ENCODE measurements around the gene TEX44. TPM values are rescaled to one million over a fixed set of nuclear protein-coding genes. Genes with fewer than 3 reads are reported as not detected.

Gene TEX44
- total and polyA plus RNA-seq, 9 of the 15 experiments (the other 6 are each of a cell fraction or from before 2014, with no cell fraction given), result not detected

DNA sequence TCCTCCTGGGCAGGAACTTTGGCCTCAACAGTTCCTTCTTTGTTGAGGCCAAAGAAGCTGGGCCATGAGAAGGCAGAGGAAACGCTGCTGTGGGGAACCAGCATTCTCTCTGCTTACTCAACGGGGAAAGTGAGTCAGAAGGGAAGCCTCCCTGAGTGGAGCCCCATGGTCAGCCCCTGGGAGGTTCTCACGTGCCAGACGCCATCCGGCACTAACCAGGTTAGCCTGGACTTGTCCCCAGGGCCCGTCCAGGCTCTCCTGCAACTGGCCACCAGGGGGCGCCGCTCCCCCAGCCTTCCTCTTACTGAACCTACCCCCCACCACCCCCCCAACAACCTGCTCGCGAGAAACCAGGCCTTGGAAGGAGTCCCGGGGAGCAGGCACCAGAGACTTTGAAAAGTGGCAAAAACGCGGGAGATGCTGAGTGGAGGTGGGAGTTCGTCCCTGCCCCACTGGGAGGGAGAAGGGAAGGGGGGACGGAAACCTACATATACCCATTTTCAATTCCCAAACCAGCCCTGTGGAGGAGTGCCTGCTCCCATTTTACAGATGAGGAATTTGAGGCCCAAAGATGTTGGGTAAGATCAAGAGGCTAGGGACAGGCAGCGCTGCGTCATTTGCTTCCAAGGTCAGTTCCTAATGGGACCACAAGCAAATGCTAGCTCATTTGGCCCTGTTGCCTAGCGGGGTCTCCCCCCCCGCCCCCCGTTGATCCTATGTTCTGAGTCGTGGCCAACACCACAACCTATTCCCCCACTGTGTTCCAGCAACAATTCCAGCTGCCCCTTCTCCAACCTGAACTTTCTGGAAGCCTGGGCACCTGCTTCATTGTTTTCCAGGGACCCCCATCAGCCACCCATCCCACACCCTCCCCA, 20.0 kb downstream of the TEX44 start:
- 10% methylated on average over 10 of the region's 21 CpGs for WGBS (ENCODE audit: insufficient coverage, low coverage, missing lambda C conversion rate)
- H3K9me1 ChIP-seq (ENCODE audit: control insufficient read depth, insufficient read depth, low read length), result no peaks in the 10 kb centered on the region
- CTCF ChIA-PET (ENCODE audit: low intra/inter-chr PET ratio), result interaction anchor here (1.2 to 3.6 kb wide), 4 partner anchors 62 to 102 kb away, joined by 4 to 27 read pairs (median 11); no protein-coding TSS in a partner anchor
- no TSS peak for BruUV-seq (replicated peaks)
- FAIRE-seq (no peak), DNase-seq (ENCODE audit: extremely low read depth in 1 of 4, low spot score in 3 of 4) (peak; percentile 87 to 92 (median 88)), ATAC-seq (peak; percentile 94)
- no peak overlapping the region for H3K4me3 ChIP-seq
- no peaks in the 10 kb centered on the region for H3K9me3 ChIP-seq (replicated peaks; ENCODE audit: control insufficient read depth, insufficient read depth, low read depth, low read length)
- H3K4me1 ChIP-seq (replicated peaks in 1 of 2; ENCODE audit: control insufficient read depth in 2 of 2, insufficient read depth in 2 of 2, low read length in 2 of 2), result peaks cover 17 to 36% of the 10 kb centered on the region in 2 experiments; a peak in 4 of 5 replicates
- intact Hi-C loops (cut with micrococcal nuclease), result loop anchor here (1.0 to 5.0 kb wide), 3 partner anchors 63 to 170 kb away; partner anchors contain the start of gene PDE6D
- no peak overlapping the region; the same call in none of the 2 replicates for H3K4me2 ChIP-seq (ENCODE audit: insufficient read depth, low read length)
- in situ Hi-C loops (cut with MboI), result loop anchor here (5.0 kb wide), 1 partner anchor 60 kb away; no protein-coding TSS in a partner anchor
- H3K36me3 ChIP-seq (ENCODE audit: control insufficient read depth, insufficient read depth, low read length), result no peaks in the 10 kb centered on the region
- H3K27me3 ChIP-seq (ENCODE audit: control insufficient read depth in 2 of 2, insufficient read depth in 2 of 2, low read length in 2 of 2), result peaks cover 0 to 4% of the 10 kb centered on the region in 2 experiments; a peak in 1 of 5 replicates
- peak overlapping the region; percentile 84 for H2AFZ ChIP-seq (ENCODE audit: low read depth, low read length)
- POLR2A ChIA-PET, result interaction anchor here (0.8 to 1.2 kb wide), 3 partner anchors 97 to 102 kb away, joined by 4 to 5 read pairs (median 4); no protein-coding TSS in a partner anchor
- H3K27ac ChIP-seq (ENCODE audit: extremely low read depth, low read depth, low read length), result peak overlapping the region; percentile 62; the same call in 1 of the 3 replicates
- H3K79me2 ChIP-seq (ENCODE audit: control insufficient read depth, insufficient read depth, low read length), result no peaks in the 10 kb centered on the region
- H4K20me1 ChIP-seq (replicated peaks; ENCODE audit: control insufficient read depth, insufficient read depth, low read length), result no peaks in the 10 kb centered on the region
- peak overlapping the region; percentile 21 to 69; a peak in 2 of 4 replicates for H3K9ac ChIP-seq (ENCODE audit: insufficient read depth in 1 of 2, low read depth in 2 of 2, low read length in 2 of 2)
- TF ChIP-seq ESRRA (IDR thresholded peaks at IDR 0.05; ENCODE audit: borderline replicate concordance, low read depth) (no peak), GABPB2 (CRISPR knock-in tag; conservative IDR thresholded peaks at IDR 0.05) (no peak), POLR2A (conservative IDR thresholded peaks at IDR 0.05) (no peak), ZNF354B (CRISPR knock-in tag; IDR thresholded peaks at IDR 0.05) (no peak), CAMTA2 (CRISPR knock-in tag; conservative IDR thresholded peaks at IDR 0.05) (no peak), RBM17 (IDR thresholded peaks at IDR 0.05; ENCODE audit: borderline replicate concordance, low read depth, low read length) (no peak), ZNF57 (CRISPR knock-in tag; IDR thresholded peaks at IDR 0.05) (no peak), SMC3 (conservative IDR thresholded peaks at IDR 0.05; ENCODE audit: insufficient read depth, low read depth, low read length) (peak; percentile 75), PHTF2 (CRISPR knock-in tag; IDR thresholded peaks at IDR 0.05) (no peak), ELF2 (CRISPR knock-in tag; IDR thresholded peaks at IDR 0.05) (no peak), HCFC1 (IDR thresholded peaks at IDR 0.05; ENCODE audit: low read depth, low read length) (no peak), EGR1 (conservative IDR thresholded peaks at IDR 0.05) (no peak), GATAD2B (IDR thresholded peaks at IDR 0.05; ENCODE audit: borderline replicate concordance) (no peak), SMAD1 (IDR thresholded peaks at IDR 0.05; ENCODE audit: low read depth, low read length, partially characterized antibody) (no peak), BHLHE40 (IDR thresholded peaks at IDR 0.05; ENCODE audit: low read length) (peak; percentile 98), ADNP (tag; IDR thresholded peaks at IDR 0.05) (0 out of 2 replicates have a peak, but pooled peaks have one; percentile 16), CREM (IDR thresholded peaks at IDR 0.05; ENCODE audit: low read depth) (no peak), FOXJ3 (CRISPR knock-in tag; IDR thresholded peaks at IDR 0.05) (no peak), KLF10 (CRISPR knock-in tag; IDR thresholded peaks at IDR 0.05) (no peak)
- TF ChIP-seq, protein P1, sequence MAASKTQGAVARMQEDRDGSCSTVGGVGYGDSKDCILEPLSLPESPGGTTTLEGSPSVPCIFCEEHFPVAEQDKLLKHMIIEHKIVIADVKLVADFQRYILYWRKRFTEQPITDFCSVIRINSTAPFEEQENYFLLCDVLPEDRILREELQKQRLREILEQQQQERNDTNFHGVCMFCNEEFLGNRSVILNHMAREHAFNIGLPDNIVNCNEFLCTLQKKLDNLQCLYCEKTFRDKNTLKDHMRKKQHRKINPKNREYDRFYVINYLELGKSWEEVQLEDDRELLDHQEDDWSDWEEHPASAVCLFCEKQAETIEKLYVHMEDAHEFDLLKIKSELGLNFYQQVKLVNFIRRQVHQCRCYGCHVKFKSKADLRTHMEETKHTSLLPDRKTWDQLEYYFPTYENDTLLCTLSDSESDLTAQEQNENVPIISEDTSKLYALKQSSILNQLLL (CRISPR knock-in tag; IDR thresholded peaks at IDR 0.05; ENCODE audit: borderline replicate concordance), result no peak
- TF ChIP-seq, protein P2, sequence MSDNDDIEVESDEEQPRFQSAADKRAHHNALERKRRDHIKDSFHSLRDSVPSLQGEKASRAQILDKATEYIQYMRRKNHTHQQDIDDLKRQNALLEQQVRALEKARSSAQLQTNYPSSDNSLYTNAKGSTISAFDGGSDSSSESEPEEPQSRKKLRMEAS (CRISPR knock-in tag; IDR thresholded peaks at IDR 0.05), result peak; percentile 66
- TF ChIP-seq, protein P3, sequence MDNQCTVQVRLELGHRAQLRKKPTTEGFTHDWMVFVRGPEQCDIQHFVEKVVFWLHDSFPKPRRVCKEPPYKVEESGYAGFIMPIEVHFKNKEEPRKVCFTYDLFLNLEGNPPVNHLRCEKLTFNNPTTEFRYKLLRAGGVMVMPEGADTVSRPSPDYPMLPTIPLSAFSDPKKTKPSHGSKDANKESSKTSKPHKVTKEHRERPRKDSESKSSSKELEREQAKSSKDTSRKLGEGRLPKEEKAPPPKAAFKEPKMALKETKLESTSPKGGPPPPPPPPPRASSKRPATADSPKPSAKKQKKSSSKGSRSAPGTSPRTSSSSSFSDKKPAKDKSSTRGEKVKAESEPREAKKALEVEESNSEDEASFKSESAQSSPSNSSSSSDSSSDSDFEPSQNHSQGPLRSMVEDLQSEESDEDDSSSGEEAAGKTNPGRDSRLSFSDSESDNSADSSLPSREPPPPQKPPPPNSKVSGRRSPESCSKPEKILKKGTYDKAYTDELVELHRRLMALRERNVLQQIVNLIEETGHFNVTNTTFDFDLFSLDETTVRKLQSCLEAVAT (IDR thresholded peaks at IDR 0.05), result no peak
